ENCODE results near the gene ARHGEF33. TPM values are rescaled to one million over a fixed set of nuclear protein-coding genes. Genes with fewer than 3 reads are reported as not detected.
"Not testable (repeated sequence)": the region's sequence is repeated elsewhere in the genome, so short reads cannot be mapped to it uniquely, and the experiment has no call there.

ARHGEF33 gene
- total and polyA plus RNA-seq, 12 donors: 0.06 to 0.99 (median 0.41) TPM

GRCh38 chr2:38932586-38932985, 42.9 kb downstream of the ARHGEF33 start:
- TF ChIP-seq CTCF (IDR thresholded peaks at IDR 0.05): no peak
- H3K27me3 ChIP-seq: no peaks in the 10 kb centered on the region
- peaks cover 0 to 6% (median 0%) of the 10 kb centered on the region in 9 donors for H3K4me1 ChIP-seq
- no peaks in the 10 kb centered on the region for H3K9me3 ChIP-seq
- ATAC-seq (no peak), DNase-seq (no peak)
- H3K4me3 ChIP-seq: no peak overlapping the region
- peaks cover 0 to 4% (median 0%) of the 10 kb centered on the region in 9 donors for H3K36me3 ChIP-seq
- 26% methylated on average over 1 of the region's 1 CpG for WGBS, 2 donors
- H3K27ac ChIP-seq: no peak overlapping the region
- intact Hi-C loops (cut with DNase I): no loop called here

- ATAC-seq (no peak), DNase-seq (no peak)
- Histone ChIP-seq H3K36me3 (peaks cover 0 to 4% (median 0%) of the 10 kb centered on the region in 9 donors), H3K4me1 (peaks cover 0 to 6% (median 0%) of the 10 kb centered on the region in 9 donors), H3K4me3 (no peak overlapping the region), H3K27me3 (no peaks in the 10 kb centered on the region), H3K9me3 (no peaks in the 10 kb centered on the region), H3K27ac (no peak overlapping the region)
- intact Hi-C loops (cut with DNase I): no loop called here
- 89 to 91% methylated on average over 3 of the region's 3 CpGs for WGBS, 2 donors
- TF ChIP-seq CTCF (IDR thresholded peaks at IDR 0.05): no peak
Observed at GRCh38 chr2:38933653-38934052, 44.0 kb downstream of the ARHGEF33 start.

DNA sequence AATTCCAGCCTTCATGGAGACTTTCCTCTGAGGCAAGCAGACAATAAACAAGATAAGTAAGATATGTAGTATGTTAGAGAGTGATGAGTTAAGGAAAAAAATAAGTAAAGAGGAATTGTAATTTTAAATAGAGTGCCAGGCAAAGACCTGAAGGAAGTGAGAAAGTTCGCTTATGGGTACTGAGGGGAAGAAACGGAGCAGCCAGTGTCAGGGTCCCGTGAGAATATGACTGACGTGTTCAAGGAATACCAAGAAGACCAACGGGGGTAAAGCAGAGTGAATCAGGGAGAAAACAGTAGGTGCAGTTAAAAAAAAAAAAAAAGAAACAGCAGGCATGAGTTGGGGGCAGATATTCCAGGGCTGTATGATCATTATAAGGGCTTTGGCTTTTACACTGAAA, 45.1 kb downstream of the ARHGEF33 start:
- no peaks in the 10 kb centered on the region for H3K27me3 ChIP-seq
- no peak overlapping the region for H3K27ac ChIP-seq
- ATAC-seq (no peak), DNase-seq (no peak)
- 64 to 75% methylated on average over 5 of the region's 5 CpGs for WGBS, 2 donors
- H3K9me3 ChIP-seq: no peaks in the 10 kb centered on the region
- H3K36me3 ChIP-seq: peaks cover 0 to under 1% (median 0%) of the 10 kb centered on the region in 9 donors
- H3K4me3 ChIP-seq: no peak overlapping the region
- intact Hi-C loops (cut with DNase I): no loop called here
- peaks cover 0 to 6% (median 0%) of the 10 kb centered on the region in 9 donors for H3K4me1 ChIP-seq
- no peak for TF ChIP-seq CTCF (IDR thresholded peaks at IDR 0.05)

GRCh38 chr2:38935568-38936172, 46.0 kb downstream of the ARHGEF33 start:
- no peaks in the 10 kb centered on the region for H3K36me3 ChIP-seq
- peaks cover 0 to 6% (median 0%) of the 10 kb centered on the region in 9 donors for H3K4me1 ChIP-seq
- intact Hi-C loops (cut with DNase I): no loop called here
- H3K27me3 ChIP-seq: no peaks in the 10 kb centered on the region
- DNase-seq: no peak
- H3K27ac ChIP-seq: no peak overlapping the region
- no peak for TF ChIP-seq CTCF (IDR thresholded peaks at IDR 0.05)
- ATAC-seq: no peak
- 89 to 91% methylated on average over 4 of the region's 4 CpGs for WGBS, 2 donors
- no peaks in the 10 kb centered on the region for H3K9me3 ChIP-seq
- H3K4me3 ChIP-seq: no peak overlapping the region

DNA sequence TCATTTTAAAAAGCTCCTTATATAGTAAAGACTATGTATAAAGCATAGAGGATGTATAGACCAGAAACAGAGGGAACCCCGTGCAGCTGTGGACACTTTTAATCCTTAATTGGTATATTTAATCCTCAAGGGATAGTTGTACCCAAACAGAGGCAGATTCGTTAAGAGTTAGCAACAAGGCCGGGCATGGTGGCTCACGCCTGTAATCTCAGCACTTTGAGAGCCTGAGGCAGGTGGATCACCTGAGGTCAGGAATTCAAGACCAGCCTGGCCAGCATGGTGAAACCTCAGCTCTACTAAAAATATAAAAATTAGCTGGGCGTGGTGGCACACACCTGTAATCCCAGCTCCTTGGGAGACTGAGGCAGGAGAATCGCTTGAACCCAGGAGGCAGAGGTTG, 46.8 kb downstream of the ARHGEF33 start:
- H3K4me3 ChIP-seq; intact Hi-C loops (cut with DNase I): not testable (repeated sequence)
- 88 to 92% methylated on average over 6 of the region's 6 CpGs for WGBS, 2 donors

More for the DNA sequence above, 46.8 kb downstream of the ARHGEF33 start:
- not testable (repeated sequence) for H3K36me3 ChIP-seq, ATAC-seq, H3K9me3 ChIP-seq, H3K27ac ChIP-seq, H3K4me1 ChIP-seq, DNase-seq, H3K27me3 ChIP-seq
